GM12878 (cell line): ENCODE measurements around the gene RETREG2. TPM values are rescaled to one million over a fixed set of nuclear protein-coding genes. Genes with fewer than 3 reads are reported as not detected.

ENCODE experiments used
- ASH2L ChIP-seq: fragments of 300-600, 200-600 bp; sonication (generic); IDR thresholded peaks from 2 replicates; pipeline ENCODE4 v1.6.1; 2017; ENCODE audit warnings: low read depth, mild to moderate bottlenecking, borderline replicate concordance
- BCL11A ChIP-seq: IDR thresholded peaks from 2 replicates; pipeline ENCODE4 v1.6.1; 2011; ENCODE audit warnings: low read depth, low read length
- BRCA1 ChIP-seq: IDR thresholded peaks from 2 replicates; pipeline ENCODE4 v1.6.1; 2011; ENCODE audit warnings: low read depth, low read length, improper control_type of control experiment
- CEBPB ChIP-seq, 2 experiments: fragments of 150-350 bp in 1 of 2; IDR thresholded peaks; 2 replicates each; pipeline ENCODE4 v1.6.1; 2012 to 2014; ENCODE audit warnings: low read depth in 2 of 2, low read length in 2 of 2, borderline replicate concordance in 1 of 2, inconsistent platforms in 1 of 2
- FOXK2 ChIP-seq: fragments of 450-650 bp; IDR thresholded peaks from 2 replicates; pipeline ENCODE4 v1.6.1; 2017; ENCODE audit warnings: mild to moderate bottlenecking, moderate library complexity
- GABPA ChIP-seq: IDR thresholded peaks from 2 replicates; pipeline ENCODE4 v1.6.1; 2014; ENCODE audit warnings: antibody characterized with exemption, low read depth, mild to moderate bottlenecking, inconsistent platforms
- IRF4 ChIP-seq: IDR thresholded peaks from 2 replicates; pipeline ENCODE4 v1.6.1; 2011; ENCODE audit warnings: low read depth, low read length
- KAT2A ChIP-seq: conservative IDR thresholded peaks from 2 replicates; pipeline ENCODE4 v1.6.1; 2011; ENCODE audit warnings: low read depth, low read length; ENCODE audit not compliant: control insufficient read depth
- MTA2 ChIP-seq: fragments of 450-650 bp; IDR thresholded peaks from 2 replicates; pipeline ENCODE4 v1.6.1; 2016; ENCODE audit warnings: low read depth, mild to moderate bottlenecking, moderate library complexity
- MTA3 ChIP-seq: IDR thresholded peaks from 2 replicates; pipeline ENCODE4 v1.6.1; 2012; ENCODE audit warnings: low read length, inconsistent platforms, borderline replicate concordance
- POU2F2 ChIP-seq: IDR thresholded peaks from 3 replicates; pipeline ENCODE4 v1.6.1; 2011; ENCODE audit warnings: low read depth, mild to moderate bottlenecking, low read length, borderline replicate concordance
- RCOR1 ChIP-seq: conservative IDR thresholded peaks from 2 replicates; pipeline ENCODE4 v1.6.1; 2012; ENCODE audit warnings: low read depth, low read length, improper control_type of control experiment
- SMARCA5 ChIP-seq: fragments of 450-650 bp; IDR thresholded peaks from 2 replicates; pipeline ENCODE4 v1.6.1; 2017; ENCODE audit warnings: mild to moderate bottlenecking
- SP1 ChIP-seq: IDR thresholded peaks from one replicate; pipeline ENCODE4 v1.6.1; 2011; ENCODE audit warnings: low read depth, low read length
- SPI1 ChIP-seq: IDR thresholded peaks from 2 replicates; pipeline ENCODE4 v1.6.1; 2011; ENCODE audit warnings: low read depth, mild to moderate bottlenecking, low read length, moderate library complexity, borderline replicate concordance; ENCODE audit not compliant: insufficient read depth
- SREBF1 ChIP-seq: IDR thresholded peaks from 2 replicates; pipeline ENCODE4 v1.6.1; 2012; ENCODE audit warnings: mild to moderate bottlenecking, low read length
- SREBF2 ChIP-seq: IDR thresholded peaks from 2 replicates; pipeline ENCODE4 v1.6.1; 2012; ENCODE audit warnings: mild to moderate bottlenecking, low read length
- STAT3 ChIP-seq: IDR thresholded peaks from 2 replicates; pipeline ENCODE4 v1.6.1; 2011; ENCODE audit warnings: low read depth, low read length, improper control_type of control experiment
- SUZ12 ChIP-seq: fragments of 200-600 bp; sonication (generic); IDR thresholded peaks from one replicate; pipeline ENCODE4 v1.6.1; 2018; ENCODE audit warnings: antibody characterized with exemption, mild to moderate bottlenecking; ENCODE audit not compliant: unreplicated experiment
- TCF7 ChIP-seq: IDR thresholded peaks from 2 replicates; pipeline ENCODE4 v1.6.1; 2014; ENCODE audit warnings: antibody characterized with exemption, borderline replicate concordance
- YY1 ChIP-seq: IDR thresholded peaks from 2 replicates; pipeline ENCODE4 v1.6.1; 2011; ENCODE audit warnings: low read depth, mild to moderate bottlenecking, low read length
- ZNF384 ChIP-seq: IDR thresholded peaks from 2 replicates; pipeline ENCODE4 v1.6.1; 2012; ENCODE audit warnings: low read depth, mild to moderate bottlenecking, low read length, improper control_type of control experiment, borderline replicate concordance
- ZZZ3 ChIP-seq: IDR thresholded peaks from 2 replicates; pipeline ENCODE4 v1.6.1; 2011; ENCODE audit warnings: low read depth; ENCODE audit not compliant: control insufficient read depth, insufficient read length
- polyA plus RNA-seq, 11 experiments: library from polyadenylated mRNA; depleted of rRNA in 4 of 11; unstranded in 6 of 11; stranded (reverse) in 5 of 11; fragments of >200 nt; fragmentation: Nextera tagmentation in 4 of 11; fragmentation: Illumina TruSeq in 1 of 11; extraction: Ambion mirVana in 4 of 11; extraction: Trizol in 1 of 11; gene quantifications; 1 replicate in 1 of 11; 2 replicates in 10 of 11; pipeline versions ENCODE4 v1.2.1 to v1.2.3, GENCODE V29; 2011 to 2016; ENCODE audit warnings: inconsistent platforms in 2 of 11, missing spikeins in 2 of 11, low read depth in 1 of 11
- total RNA-seq, 4 experiments: library from RNA; depleted of rRNA in 3 of 4; stranded (reverse); fragments of >200 nt in 3 of 4; fragmentation: Illumina TruSeq in 1 of 4; extraction: Trizol in 1 of 4; gene quantifications; 2 replicates each; pipeline versions ENCODE4 v1.2.1 to v1.2.3, GENCODE V29; 2013 to 2021
- TF ChIP-seq, protein P1 (sequence below): fragments of 450-650 bp; conservative IDR thresholded peaks from 2 replicates; pipeline ENCODE4 v1.6.1; 2017; ENCODE audit warnings: mild to moderate bottlenecking, moderate library complexity
- TF ChIP-seq, protein P2 (sequence below): fragments of 450-650 bp; IDR thresholded peaks from 2 replicates; pipeline ENCODE4 v1.6.1; 2017; ENCODE audit warnings: mild to moderate bottlenecking
- TF ChIP-seq, protein P3 (sequence below), 3 experiments: IDR thresholded peaks in 2 of 3; conservative IDR thresholded peaks in 1 of 3; 2 replicates each; pipeline ENCODE4 v1.5.1; 2011; ENCODE audit warnings: low read depth in 3 of 3, low read length in 3 of 3, mild to moderate bottlenecking in 3 of 3, control low read depth in 2 of 3, moderate library complexity in 2 of 3, inconsistent platforms in 1 of 3, mixed read lengths in 1 of 3; ENCODE audit not compliant: control insufficient read depth in 2 of 3, insufficient read depth in 1 of 3; ENCODE audit errors: extremely low read depth in 1 of 3

The RETREG2 gene
- total and polyA plus RNA-seq, 10 of the 15 experiments (the other 5 are each of a cell fraction or from before 2014, with no cell fraction given) = 10.1 to 72.0 (median 28.3) TPM

DNA sequence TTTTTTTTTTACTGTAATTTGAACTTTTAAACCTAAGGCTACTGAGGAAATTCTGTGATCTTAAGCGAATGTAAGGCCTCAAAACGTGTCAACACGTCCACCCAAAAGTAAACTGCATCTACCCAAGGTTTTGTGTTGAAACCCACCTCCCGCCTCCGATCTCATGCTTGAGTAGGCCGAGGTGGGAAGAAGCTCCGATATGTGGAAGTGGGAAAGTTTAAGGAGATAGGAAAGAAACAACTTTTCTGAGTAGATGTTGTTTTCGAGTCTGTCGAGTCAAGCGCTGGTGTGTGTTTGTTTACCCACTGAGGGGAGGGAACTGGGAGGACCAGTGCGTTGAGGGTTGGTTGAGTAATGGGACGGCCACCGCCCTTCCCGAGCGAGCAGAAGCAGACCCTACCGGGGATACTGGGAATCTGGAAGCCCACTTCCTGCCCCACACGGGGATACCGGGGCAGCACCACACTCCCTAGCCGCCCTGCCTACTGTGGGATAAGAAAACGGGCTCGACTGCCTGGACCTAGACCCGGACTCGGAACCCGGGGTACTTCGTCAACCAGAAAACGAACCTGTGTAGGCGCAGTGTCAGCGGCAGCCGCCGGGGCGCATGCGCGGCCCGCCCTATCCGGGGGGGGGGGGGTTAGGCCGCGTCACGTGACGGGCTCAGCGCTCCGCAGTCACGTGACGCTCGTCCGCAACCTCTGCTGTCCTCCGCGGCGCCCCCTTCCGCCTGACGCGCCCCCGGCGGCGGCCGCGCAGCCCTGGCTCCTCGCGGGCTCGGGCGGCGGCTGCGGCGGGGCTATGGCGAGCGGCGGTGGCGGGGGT lies at the start of gene RETREG2 (continued):
- TF ChIP-seq POU2F2 (peak; percentile 22; the same call in 1 of the 3 replicates), ZZZ3 (no peak), STAT3 (no peak), SP1 (no peak), SREBF1 (no peak), FOXK2 (peak; percentile 34), RCOR1 (0 out of 2 replicates have a peak, but pooled peaks have one; percentile 29), CEBPB (IDR thresholded peaks at IDR 0.05; ENCODE audit: borderline replicate concordance in 1 of 2, low read depth in 2 of 2, low read length in 2 of 2) (no peak), SPI1 (peak; percentile 66), TCF7 (no peak; the same call in 1 of the 2 replicates), KAT2A (no peak), SMARCA5 (peak; percentile 75; the same call in 1 of the 2 replicates), SUZ12 (no peak), SREBF2 (no peak), MTA2 (no peak), ASH2L (no peak), ZNF384 (no peak), GABPA (0 out of 2 replicates have a peak, but pooled peaks have one; percentile 34), BRCA1 (no peak), IRF4 (0 out of 2 replicates have a peak, but pooled peaks have one; percentile 15), YY1 (peak; percentile 53; the same call in 1 of the 2 replicates), MTA3 (peak; percentile 59; the same call in 1 of the 2 replicates), BCL11A (no peak)
- TF ChIP-seq, protein P1, sequence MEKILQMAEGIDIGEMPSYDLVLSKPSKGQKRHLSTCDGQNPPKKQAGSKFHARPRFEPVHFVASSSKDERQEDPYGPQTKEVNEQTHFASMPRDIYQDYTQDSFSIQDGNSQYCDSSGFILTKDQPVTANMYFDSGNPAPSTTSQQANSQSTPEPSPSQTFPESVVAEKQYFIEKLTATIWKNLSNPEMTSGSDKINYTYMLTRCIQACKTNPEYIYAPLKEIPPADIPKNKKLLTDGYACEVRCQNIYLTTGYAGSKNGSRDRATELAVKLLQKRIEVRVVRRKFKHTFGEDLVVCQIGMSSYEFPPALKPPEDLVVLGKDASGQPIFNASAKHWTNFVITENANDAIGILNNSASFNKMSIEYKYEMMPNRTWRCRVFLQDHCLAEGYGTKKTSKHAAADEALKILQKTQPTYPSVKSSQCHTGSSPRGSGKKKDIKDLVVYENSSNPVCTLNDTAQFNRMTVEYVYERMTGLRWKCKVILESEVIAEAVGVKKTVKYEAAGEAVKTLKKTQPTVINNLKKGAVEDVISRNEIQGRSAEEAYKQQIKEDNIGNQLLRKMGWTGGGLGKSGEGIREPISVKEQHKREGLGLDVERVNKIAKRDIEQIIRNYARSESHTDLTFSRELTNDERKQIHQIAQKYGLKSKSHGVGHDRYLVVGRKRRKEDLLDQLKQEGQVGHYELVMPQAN = peak; percentile 91
- TF ChIP-seq, protein P2, sequence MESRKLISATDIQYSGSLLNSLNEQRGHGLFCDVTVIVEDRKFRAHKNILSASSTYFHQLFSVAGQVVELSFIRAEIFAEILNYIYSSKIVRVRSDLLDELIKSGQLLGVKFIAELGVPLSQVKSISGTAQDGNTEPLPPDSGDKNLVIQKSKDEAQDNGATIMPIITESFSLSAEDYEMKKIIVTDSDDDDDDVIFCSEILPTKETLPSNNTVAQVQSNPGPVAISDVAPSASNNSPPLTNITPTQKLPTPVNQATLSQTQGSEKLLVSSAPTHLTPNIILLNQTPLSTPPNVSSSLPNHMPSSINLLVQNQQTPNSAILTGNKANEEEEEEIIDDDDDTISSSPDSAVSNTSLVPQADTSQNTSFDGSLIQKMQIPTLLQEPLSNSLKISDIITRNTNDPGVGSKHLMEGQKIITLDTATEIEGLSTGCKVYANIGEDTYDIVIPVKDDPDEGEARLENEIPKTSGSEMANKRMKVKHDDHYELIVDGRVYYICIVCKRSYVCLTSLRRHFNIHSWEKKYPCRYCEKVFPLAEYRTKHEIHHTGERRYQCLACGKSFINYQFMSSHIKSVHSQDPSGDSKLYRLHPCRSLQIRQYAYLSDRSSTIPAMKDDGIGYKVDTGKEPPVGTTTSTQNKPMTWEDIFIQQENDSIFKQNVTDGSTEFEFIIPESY = no peak
- TF ChIP-seq, protein P3, sequence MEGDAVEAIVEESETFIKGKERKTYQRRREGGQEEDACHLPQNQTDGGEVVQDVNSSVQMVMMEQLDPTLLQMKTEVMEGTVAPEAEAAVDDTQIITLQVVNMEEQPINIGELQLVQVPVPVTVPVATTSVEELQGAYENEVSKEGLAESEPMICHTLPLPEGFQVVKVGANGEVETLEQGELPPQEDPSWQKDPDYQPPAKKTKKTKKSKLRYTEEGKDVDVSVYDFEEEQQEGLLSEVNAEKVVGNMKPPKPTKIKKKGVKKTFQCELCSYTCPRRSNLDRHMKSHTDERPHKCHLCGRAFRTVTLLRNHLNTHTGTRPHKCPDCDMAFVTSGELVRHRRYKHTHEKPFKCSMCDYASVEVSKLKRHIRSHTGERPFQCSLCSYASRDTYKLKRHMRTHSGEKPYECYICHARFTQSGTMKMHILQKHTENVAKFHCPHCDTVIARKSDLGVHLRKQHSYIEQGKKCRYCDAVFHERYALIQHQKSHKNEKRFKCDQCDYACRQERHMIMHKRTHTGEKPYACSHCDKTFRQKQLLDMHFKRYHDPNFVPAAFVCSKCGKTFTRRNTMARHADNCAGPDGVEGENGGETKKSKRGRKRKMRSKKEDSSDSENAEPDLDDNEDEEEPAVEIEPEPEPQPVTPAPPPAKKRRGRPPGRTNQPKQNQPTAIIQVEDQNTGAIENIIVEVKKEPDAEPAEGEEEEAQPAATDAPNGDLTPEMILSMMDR (IDR thresholded peaks at IDR 0.05 in 2 of 3, conservative IDR thresholded peaks at IDR 0.05 in 1 of 3; ENCODE audit: control insufficient read depth in 2 of 3, extremely low read depth in 1 of 3, insufficient read depth in 1 of 3, low read depth in 3 of 3, low read length in 3 of 3) = peak; percentile 26 to 53 (median 35); a peak in 4 of 6 replicates
